HEK293 (cell line): ENCODE results near the gene GNB1.

Experiments used
- MZF1 ChIP-seq: fragments of 450-650 bp; formaldehyde crosslinking; IDR thresholded peaks from 2 replicates; pipeline ENCODE4 v1.5.1; 2017; ENCODE audit warnings: missing biosample characterization, missing genetic modification characterization, borderline replicate concordance
- PBX3 ChIP-seq: sonication (generic); formaldehyde crosslinking; IDR thresholded peaks from 2 replicates; pipeline ENCODE4 v1.8.1; 2022; ENCODE audit warnings: mild to moderate bottlenecking, moderate library complexity, missing genetic modification reagents
- SCRT1 ChIP-seq: fragments of 450-650 bp; formaldehyde crosslinking; IDR thresholded peaks from 2 replicates; pipeline ENCODE4 v1.5.1; 2016; ENCODE audit warnings: missing biosample characterization, missing genetic modification characterization, borderline replicate concordance
- YY1 ChIP-seq: fragments of 450-650 bp; formaldehyde crosslinking; IDR thresholded peaks from 2 replicates; pipeline ENCODE4 v1.5.1; 2018; ENCODE audit warnings: missing biosample characterization, missing genetic modification characterization
- YY2 ChIP-seq: fragments of 450-650 bp; formaldehyde crosslinking; IDR thresholded peaks from 2 replicates; pipeline ENCODE4 v1.5.1; 2016; ENCODE audit warnings: missing biosample characterization, missing genetic modification characterization
- ZBTB20 ChIP-seq: fragments of 450-650 bp; formaldehyde crosslinking; IDR thresholded peaks from 2 replicates; pipeline ENCODE4 v1.5.1; 2016; ENCODE audit warnings: missing biosample characterization, missing genetic modification characterization
- ZBTB8A ChIP-seq: fragments of 450-650 bp; formaldehyde crosslinking; IDR thresholded peaks from 2 replicates; pipeline ENCODE4 v1.5.1; 2016; ENCODE audit warnings: missing biosample characterization, missing genetic modification characterization
- ZFP41 ChIP-seq: fragments of 450-650 bp; formaldehyde crosslinking; IDR thresholded peaks from 2 replicates; pipeline ENCODE4 v1.5.1; 2016; ENCODE audit warnings: missing biosample characterization, missing genetic modification characterization, borderline replicate concordance
- ZFP69B ChIP-seq: fragments of 450-650 bp; formaldehyde crosslinking; IDR thresholded peaks from 2 replicates; pipeline ENCODE4 v1.5.1; 2016; ENCODE audit warnings: missing biosample characterization, missing genetic modification characterization
- ZNF132 ChIP-seq: fragments of 450-650 bp; formaldehyde crosslinking; IDR thresholded peaks from 2 replicates; pipeline ENCODE4 v1.5.1; 2017; ENCODE audit warnings: missing biosample characterization, missing genetic modification characterization, borderline replicate concordance
- ZNF155 ChIP-seq: fragments of 450-650 bp; formaldehyde crosslinking; IDR thresholded peaks from 2 replicates; pipeline ENCODE4 v1.5.1; 2016; ENCODE audit warnings: missing biosample characterization, missing genetic modification characterization
- ZNF292 ChIP-seq: fragments of 450-650 bp; formaldehyde crosslinking; IDR thresholded peaks from 2 replicates; pipeline ENCODE4 v1.5.1; 2016; ENCODE audit warnings: low read depth, missing biosample characterization, missing genetic modification characterization, borderline replicate concordance
- ZNF335 ChIP-seq: fragments of 450-650 bp; formaldehyde crosslinking; conservative IDR thresholded peaks from 2 replicates; pipeline ENCODE4 v1.5.1; 2016; ENCODE audit warnings: missing biosample characterization, missing genetic modification characterization
- ZNF423 ChIP-seq: fragments of 450-650 bp; formaldehyde crosslinking; IDR thresholded peaks from 2 replicates; pipeline ENCODE4 v1.5.1; 2016; ENCODE audit warnings: missing biosample characterization, missing genetic modification characterization
- ZNF449 ChIP-seq: fragments of 450-650 bp; formaldehyde crosslinking; IDR thresholded peaks from 2 replicates; pipeline ENCODE4 v1.5.1; 2017; ENCODE audit warnings: missing biosample characterization, mild to moderate bottlenecking, missing genetic modification characterization, moderate library complexity
- ZNF48 ChIP-seq: fragments of 450-650 bp; formaldehyde crosslinking; IDR thresholded peaks from 2 replicates; pipeline ENCODE4 v1.5.1; 2016; ENCODE audit warnings: missing biosample characterization, missing genetic modification characterization
- ZNF518A ChIP-seq: fragments of 450-650 bp; formaldehyde crosslinking; conservative IDR thresholded peaks from 2 replicates; pipeline ENCODE4 v1.5.1; 2016; ENCODE audit warnings: low read depth, missing biosample characterization, missing genetic modification characterization
- ZNF549 ChIP-seq: fragments of 450-650 bp; IDR thresholded peaks from 2 replicates; pipeline ENCODE4 v1.5.1; 2018; ENCODE audit warnings: missing biosample characterization, missing genetic modification characterization, mild to moderate bottlenecking, inconsistent platforms, moderate library complexity
- ZNF555 ChIP-seq: fragments of 450-650 bp; formaldehyde crosslinking; conservative IDR thresholded peaks from 2 replicates; pipeline ENCODE4 v1.5.1; 2017; ENCODE audit warnings: missing biosample characterization, mild to moderate bottlenecking, missing genetic modification characterization, inconsistent platforms
- ZNF560 ChIP-seq: fragments of 450-650 bp; formaldehyde crosslinking; IDR thresholded peaks from 2 replicates; pipeline ENCODE4 v1.5.1; 2017; ENCODE audit warnings: missing biosample characterization, missing genetic modification characterization, borderline replicate concordance
- ZNF623 ChIP-seq: fragments of 450-650 bp; formaldehyde crosslinking; IDR thresholded peaks from 2 replicates; pipeline ENCODE4 v1.5.1; 2016; ENCODE audit warnings: missing biosample characterization, missing genetic modification characterization
- ZNF626 ChIP-seq: fragments of 450-650 bp; sonication (Bioruptor Pico); formaldehyde crosslinking; IDR thresholded peaks from 2 replicates; pipeline ENCODE4 v1.5.1; 2018; ENCODE audit warnings: missing biosample characterization, missing genetic modification characterization, inconsistent platforms
- ZNF654 ChIP-seq: fragments of 450-650 bp; formaldehyde crosslinking; IDR thresholded peaks from 2 replicates; pipeline ENCODE4 v1.5.1; 2016; ENCODE audit warnings: low read depth, missing biosample characterization, missing genetic modification characterization
- ZXDB ChIP-seq: fragments of 450-650 bp; formaldehyde crosslinking; IDR thresholded peaks from 2 replicates; pipeline ENCODE4 v1.5.1; 2016; ENCODE audit warnings: missing biosample characterization, missing genetic modification characterization
- TF ChIP-seq, protein P1 (sequence below): fragments of 450-650 bp; IDR thresholded peaks from 2 replicates; pipeline ENCODE4 v1.5.1; 2018; ENCODE audit warnings: missing biosample characterization, mild to moderate bottlenecking, missing genetic modification characterization
- TF ChIP-seq, protein P2 (sequence below): fragments of 450-650 bp; formaldehyde crosslinking; IDR thresholded peaks from 2 replicates; pipeline ENCODE4 v1.5.1; 2016; ENCODE audit warnings: missing biosample characterization, missing genetic modification characterization
- TF ChIP-seq, protein P3 (sequence below): fragments of 450-650 bp; formaldehyde crosslinking; IDR thresholded peaks from 2 replicates; pipeline ENCODE4 v1.5.1; 2016; ENCODE audit warnings: missing biosample characterization, missing genetic modification characterization

GNB1 gene

GRCh38 chr1:1907098-1907736 is 16.3 kb upstream of the GNB1 start (continued):
- TF ChIP-seq ZNF555 (tag by site-specific recombination): no peak
- TF ChIP-seq ZNF48: no peak
- no peak for TF ChIP-seq ZNF155 (tag by site-specific recombination)
- TF ChIP-seq ZFP41 (tag by site-specific recombination): no peak
- no peak for TF ChIP-seq ZXDB (tag by site-specific recombination)
- TF ChIP-seq, protein P1, sequence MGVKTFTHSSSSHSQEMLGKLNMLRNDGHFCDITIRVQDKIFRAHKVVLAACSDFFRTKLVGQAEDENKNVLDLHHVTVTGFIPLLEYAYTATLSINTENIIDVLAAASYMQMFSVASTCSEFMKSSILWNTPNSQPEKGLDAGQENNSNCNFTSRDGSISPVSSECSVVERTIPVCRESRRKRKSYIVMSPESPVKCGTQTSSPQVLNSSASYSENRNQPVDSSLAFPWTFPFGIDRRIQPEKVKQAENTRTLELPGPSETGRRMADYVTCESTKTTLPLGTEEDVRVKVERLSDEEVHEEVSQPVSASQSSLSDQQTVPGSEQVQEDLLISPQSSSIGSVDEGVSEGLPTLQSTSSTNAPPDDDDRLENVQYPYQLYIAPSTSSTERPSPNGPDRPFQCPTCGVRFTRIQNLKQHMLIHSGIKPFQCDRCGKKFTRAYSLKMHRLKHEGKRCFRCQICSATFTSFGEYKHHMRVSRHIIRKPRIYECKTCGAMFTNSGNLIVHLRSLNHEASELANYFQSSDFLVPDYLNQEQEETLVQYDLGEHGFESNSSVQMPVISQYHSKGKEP (tag by site-specific recombination): peak; percentile 21; the same call in 1 of the 2 replicates
- TF ChIP-seq ZNF423: peak; percentile 92
- TF ChIP-seq MZF1 (tag by site-specific recombination): no peak
- no peak for TF ChIP-seq ZNF549 (tag by site-specific recombination)
- TF ChIP-seq ZNF518A: no peak
- TF ChIP-seq YY2: no peak
- no peak for TF ChIP-seq ZNF560 (tag by site-specific recombination)
- no peak for TF ChIP-seq ZNF626
- TF ChIP-seq SCRT1 (tag by site-specific recombination): no peak
- TF ChIP-seq PBX3 (CRISPR knock-in tag): no peak
- TF ChIP-seq, protein P2, sequence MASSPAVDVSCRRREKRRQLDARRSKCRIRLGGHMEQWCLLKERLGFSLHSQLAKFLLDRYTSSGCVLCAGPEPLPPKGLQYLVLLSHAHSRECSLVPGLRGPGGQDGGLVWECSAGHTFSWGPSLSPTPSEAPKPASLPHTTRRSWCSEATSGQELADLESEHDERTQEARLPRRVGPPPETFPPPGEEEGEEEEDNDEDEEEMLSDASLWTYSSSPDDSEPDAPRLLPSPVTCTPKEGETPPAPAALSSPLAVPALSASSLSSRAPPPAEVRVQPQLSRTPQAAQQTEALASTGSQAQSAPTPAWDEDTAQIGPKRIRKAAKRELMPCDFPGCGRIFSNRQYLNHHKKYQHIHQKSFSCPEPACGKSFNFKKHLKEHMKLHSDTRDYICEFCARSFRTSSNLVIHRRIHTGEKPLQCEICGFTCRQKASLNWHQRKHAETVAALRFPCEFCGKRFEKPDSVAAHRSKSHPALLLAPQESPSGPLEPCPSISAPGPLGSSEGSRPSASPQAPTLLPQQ (tag by site-specific recombination): peak; percentile 38; the same call in 1 of the 2 replicates
- peak; percentile 14; the same call in 1 of the 2 replicates for TF ChIP-seq ZNF335 (tag by site-specific recombination)
- no peak for TF ChIP-seq ZNF132 (tag by site-specific recombination)
- peak; percentile 89 for TF ChIP-seq ZBTB8A (tag by site-specific recombination)
- no peak for TF ChIP-seq ZNF623 (tag by site-specific recombination)
- TF ChIP-seq YY1 (tag by site-specific recombination): no peak
- peak; percentile 66 for TF ChIP-seq ZBTB20
- no peak for TF ChIP-seq ZNF292
- peak; percentile 95 for TF ChIP-seq ZNF449 (tag by site-specific recombination)
- TF ChIP-seq ZNF654 (tag by site-specific recombination): no peak
- TF ChIP-seq, protein P3, sequence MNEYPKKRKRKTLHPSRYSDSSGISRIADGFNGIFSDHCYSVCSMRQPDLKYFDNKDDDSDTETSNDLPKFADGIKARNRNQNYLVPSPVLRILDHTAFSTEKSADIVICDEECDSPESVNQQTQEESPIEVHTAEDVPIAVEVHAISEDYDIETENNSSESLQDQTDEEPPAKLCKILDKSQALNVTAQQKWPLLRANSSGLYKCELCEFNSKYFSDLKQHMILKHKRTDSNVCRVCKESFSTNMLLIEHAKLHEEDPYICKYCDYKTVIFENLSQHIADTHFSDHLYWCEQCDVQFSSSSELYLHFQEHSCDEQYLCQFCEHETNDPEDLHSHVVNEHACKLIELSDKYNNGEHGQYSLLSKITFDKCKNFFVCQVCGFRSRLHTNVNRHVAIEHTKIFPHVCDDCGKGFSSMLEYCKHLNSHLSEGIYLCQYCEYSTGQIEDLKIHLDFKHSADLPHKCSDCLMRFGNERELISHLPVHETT (tag by site-specific recombination): no peak
- 0 out of 2 replicates have a peak, but pooled peaks have one; percentile 13 for TF ChIP-seq ZFP69B
